Vagina (tissue), 2 donors: ENCODE measurements around the gene TBCD.

Experiments
- CTCF ChIP-seq, 3 experiments: fragments of 450-650 bp in 2 of 3; fragments of 200-600 bp in 1 of 3; sonication (generic) in 1 of 3; IDR thresholded peaks; one replicate each; pipeline ENCODE4 v1.5.1; 2017 to 2019; ENCODE audit warnings: antibody characterized with exemption in 3 of 3, mild to moderate bottlenecking in 2 of 3, moderate library complexity in 2 of 3
- POLR2A ChIP-seq, 2 donors: fragments of 450-650 bp; IDR thresholded peaks; one replicate each; pipeline ENCODE4 v1.6.1; 2017; ENCODE audit warnings: antibody characterized with exemption in 2 of 2, mild to moderate bottlenecking in 2 of 2, moderate library complexity in 2 of 2
- POLR2AphosphoS5 ChIP-seq, 2 donors: sonication (generic); formaldehyde crosslinking; IDR thresholded peaks; one replicate each; pipeline ENCODE4 v1.9.0; 2017; ENCODE audit warnings: antibody characterized with exemption in 2 of 2, mild to moderate bottlenecking in 2 of 2, low read depth in 1 of 2; ENCODE audit not compliant: insufficient read depth in 1 of 2

- TF ChIP-seq CTCF (IDR thresholded peaks at IDR 0.05) (no peak), POLR2AphosphoS5 (IDR thresholded peaks at IDR 0.05; ENCODE audit: insufficient read depth in 1 of 2, low read depth in 1 of 2) (no peak), POLR2A (IDR thresholded peaks at IDR 0.05) (no peak)
Measured at GRCh38 chr17:82830249-82830661, 78.4 kb downstream of the TBCD start.
